ENCODE results near the gene PARP3.
A peak's percentile ranks its signal among the peaks of the same experiment; 100 is the strongest.
"Not testable (repeated sequence)": the region's sequence is repeated elsewhere in the genome, so short reads cannot be mapped to it uniquely, and the experiment has no call there.

PARP3 gene

DNA sequence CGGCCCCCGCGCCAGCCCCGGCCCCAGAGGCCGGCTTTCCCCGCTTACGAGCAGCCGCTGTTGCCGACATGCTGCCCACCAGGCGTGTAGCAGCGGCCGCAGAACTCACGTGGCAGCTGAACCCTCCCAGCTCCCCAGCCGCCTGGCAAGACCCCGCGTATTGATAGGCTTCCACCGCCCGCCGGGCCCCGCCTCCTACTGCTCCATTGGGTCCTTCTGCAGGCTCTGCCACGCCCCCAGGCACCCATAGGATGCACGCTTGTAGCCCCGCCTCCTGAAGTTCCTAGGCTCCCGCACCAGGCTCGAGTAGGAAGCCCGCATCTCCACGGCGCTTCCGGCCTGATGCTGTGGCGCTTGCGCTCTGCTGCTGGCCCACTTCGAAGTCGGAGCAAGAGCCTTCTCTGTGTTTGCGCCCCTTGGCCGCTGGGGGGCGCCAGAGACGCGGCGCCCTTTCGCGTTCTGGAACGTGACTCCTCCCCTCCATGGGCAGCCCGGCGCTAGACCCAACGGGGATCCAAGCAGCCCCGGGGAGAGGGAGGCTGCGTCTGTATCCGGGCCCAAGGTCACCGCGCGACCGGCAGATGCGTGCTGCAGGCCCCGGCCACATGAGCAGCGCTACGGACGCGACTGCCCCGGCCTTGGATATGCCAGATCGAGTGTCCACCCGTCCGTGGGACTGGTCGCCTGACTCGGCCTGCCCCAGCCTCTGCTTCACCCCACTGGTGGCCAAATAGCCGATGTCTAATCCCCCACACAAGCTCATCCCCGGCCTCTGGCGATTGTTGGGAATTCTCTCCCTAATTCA, at the start of gene PARP3, which contains the start of gene RRP9:
Gene PARP3 (plus strand): TSS at position 566 of the 805 bp plus-strand sequence. CDS start 993 bp downstream, outside the sequence.
Gene RRP9 (minus strand): TSS at position 107 of the 805 bp plus-strand sequence. CDS start 37 bp downstream, at position 70.
- DNase-seq (ENCODE audit: low read depth in 2 of 2) = peak; percentile 99

- DNase-seq (ENCODE audit: low read depth in 2 of 2) = no peak
Observed at GRCh38 chr3:51894391-51894790, 47.8 kb upstream of the PARP3 start.

- DNase-seq (ENCODE audit: low read depth in 2 of 2) = no peak
Observed at GRCh38 chr3:51894939-51895338, 47.2 kb upstream of the PARP3 start.

DNA sequence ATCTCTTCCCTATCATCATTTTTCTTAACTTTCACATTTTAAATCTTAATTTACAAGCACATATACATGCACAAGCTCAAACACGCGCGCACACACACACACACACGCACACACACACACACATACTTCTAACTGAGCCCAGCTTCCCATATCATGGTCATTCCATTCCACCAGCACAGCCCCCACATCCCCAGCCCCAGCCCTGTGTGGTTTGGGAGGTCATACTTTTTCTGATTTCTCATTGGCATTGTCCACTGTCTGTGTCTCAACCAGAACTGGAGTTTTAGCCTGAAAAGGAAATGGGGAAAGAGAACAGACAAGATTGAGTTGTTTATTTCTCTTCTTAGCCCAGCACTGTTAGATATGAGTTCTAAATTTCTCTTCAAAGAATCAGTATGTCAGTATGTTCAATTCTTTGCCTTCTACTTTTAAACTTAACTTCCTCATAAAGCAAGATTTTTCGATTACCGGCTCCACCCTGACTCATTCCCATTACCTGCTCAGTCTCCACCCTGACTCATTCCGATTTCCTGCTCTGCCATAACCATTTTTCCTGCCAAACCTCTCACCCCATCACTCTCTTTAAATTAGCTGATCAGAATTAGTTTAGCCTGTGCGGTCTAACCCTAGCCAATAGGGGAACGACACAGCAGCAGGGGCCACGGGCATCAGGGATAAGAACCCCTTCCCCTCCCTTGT, 45.4 kb upstream of the PARP3 start:
- no peak for DNase-seq (ENCODE audit: low read depth in 2 of 2)

- DNase-seq (ENCODE audit: low read depth in 2 of 2) = no peak
Observed at GRCh38 chr3:51897391-51897790, 44.8 kb upstream of the PARP3 start.

GRCh38 chr3:51900043-51900442, 42.1 kb upstream of the PARP3 start:
- DNase-seq (ENCODE audit: low read depth in 2 of 2) = not testable (repeated sequence)

DNA sequence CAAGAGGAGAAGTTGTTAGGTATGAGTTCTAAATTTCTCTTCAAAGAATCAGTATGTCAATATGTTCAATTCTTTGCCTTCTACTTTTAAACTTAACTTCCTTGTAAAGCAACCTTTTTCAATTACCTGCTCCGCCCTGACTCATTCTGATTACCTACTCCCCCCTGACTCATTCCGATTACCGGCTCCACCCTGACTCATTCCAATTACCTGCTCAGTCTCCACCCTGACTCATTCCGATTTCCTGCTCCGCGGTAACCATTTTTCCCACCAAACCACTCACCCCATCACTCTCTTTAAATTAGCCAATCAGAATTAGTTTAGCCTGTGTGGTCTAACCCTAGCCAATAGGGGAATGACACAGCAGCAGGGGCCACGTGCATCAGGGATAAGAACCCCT, 39.8 kb upstream of the PARP3 start:
- not testable (repeated sequence) for DNase-seq (ENCODE audit: low read depth in 2 of 2)

GRCh38 chr3:51904034-51904823, 37.9 kb upstream of the PARP3 start:
- no peak for DNase-seq (ENCODE audit: low read depth in 2 of 2)

DNA sequence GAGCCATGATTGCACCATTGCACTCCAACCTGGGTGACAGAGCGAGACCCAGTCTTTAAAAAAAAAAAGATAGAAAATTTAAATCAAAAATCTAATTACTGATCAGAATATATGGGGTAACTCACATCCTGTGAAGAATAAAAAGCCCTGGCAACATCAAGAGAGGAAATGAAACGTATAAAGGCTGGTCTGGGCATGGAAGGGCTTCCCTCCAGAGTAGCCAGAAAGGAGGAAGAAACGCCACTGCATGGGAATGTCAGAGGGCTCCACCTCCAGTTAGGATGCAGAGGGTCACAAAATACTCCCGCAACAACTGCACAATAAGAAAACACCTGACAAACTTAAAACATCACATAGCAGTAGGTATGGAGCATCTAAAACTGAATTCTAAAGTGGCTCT, 34.1 kb upstream of the PARP3 start:
- DNase-seq (ENCODE audit: low read depth in 2 of 2) = no peak

DNA sequence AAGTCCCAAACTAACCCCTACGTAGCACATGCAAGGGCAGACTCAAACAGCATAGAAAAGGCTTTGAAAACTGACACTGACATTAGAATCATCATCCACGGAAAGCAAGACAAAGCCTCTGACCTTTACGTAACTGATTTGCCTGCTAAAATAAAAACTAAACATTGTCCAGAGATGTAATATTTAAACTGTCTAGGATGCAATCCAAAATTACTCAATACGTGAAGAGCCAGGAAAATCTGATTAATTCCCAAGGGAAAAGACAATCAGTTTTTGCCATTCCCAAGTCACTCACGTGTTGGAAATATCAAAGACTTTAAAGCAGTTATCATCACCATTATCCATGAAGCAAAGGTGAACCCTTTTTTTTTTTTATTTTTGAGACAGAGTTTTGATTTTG, 25.7 kb upstream of the PARP3 start:
- DNase-seq (ENCODE audit: low read depth in 2 of 2) = no peak

DNA sequence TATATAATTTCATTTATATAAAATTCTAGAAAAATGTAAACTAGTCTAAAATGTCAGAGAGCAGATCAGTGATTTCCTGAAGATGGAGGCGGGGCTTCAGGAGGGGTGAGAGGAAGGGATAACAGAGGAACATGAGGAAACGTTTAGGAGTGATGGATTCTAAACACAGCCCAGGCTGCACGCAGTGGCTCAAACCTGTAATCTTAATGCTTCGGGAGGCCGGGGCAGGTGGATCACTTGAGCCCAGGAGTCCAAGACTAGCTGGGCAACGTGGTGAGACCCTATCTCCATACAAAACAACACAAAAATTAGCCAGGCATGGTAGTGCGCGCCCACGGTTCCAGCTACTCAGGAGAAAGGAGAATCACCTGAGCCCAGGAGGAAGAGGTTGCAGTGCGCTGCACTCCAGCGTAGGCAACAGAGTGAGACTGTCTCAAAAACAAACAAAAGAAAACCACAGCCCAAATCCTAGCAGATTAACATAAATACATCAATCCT, 21.0 kb upstream of the PARP3 start:
- no peak for DNase-seq (ENCODE audit: low read depth in 2 of 2)

DNA sequence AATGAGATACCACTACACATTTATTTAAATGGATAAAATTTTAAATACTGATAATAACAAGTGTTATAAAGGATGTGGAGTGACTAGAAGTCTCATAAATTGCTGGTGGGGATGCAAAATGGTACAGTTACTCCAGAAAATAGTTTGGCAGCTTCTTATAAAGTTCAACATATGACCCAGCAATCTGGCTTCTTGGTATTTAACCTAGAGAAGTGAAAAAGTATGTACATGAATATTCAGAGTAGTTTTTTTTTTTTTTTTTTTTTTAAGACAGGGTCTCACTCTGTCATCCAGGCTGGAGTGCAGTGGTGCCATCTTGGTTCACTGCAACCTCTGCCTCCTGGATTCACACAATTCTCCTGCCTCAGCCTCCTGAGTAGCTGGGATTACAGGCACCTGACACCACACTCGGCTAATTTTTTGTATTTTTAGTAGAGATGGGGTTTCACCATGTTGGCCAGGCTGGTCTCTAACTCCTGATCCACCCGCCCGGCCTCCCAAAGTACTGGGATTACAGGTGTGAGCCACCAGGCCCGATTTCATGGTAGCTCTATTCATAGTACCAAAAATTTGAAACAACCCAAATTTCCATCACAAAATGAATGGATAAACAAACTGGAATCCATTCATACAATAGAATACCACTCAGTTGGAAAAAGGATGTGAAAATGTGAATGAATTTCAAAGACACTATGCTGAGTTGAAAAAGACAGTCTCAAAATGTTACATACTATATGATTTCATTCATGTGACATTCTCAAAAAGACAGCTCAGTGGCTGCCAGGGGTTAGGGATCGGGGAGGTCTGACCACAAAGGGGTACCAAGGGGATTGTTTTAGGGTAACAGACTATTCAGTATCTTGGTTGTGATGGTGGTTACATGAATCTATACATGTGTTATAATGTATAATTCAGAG, 14.8 kb upstream of the PARP3 start:
- no peak for DNase-seq (ENCODE audit: low read depth in 2 of 2)

GRCh38 chr3:51928438-51928837, 13.7 kb upstream of the PARP3 start:
- no peak for DNase-seq (ENCODE audit: low read depth in 2 of 2)

- DNase-seq (ENCODE audit: low read depth in 2 of 2) = not testable (repeated sequence)
Observed at GRCh38 chr3:51928981-51929380, 13.2 kb upstream of the PARP3 start.

GRCh38 chr3:51929420-51930003, 12.7 kb upstream of the PARP3 start:
- DNase-seq (ENCODE audit: low read depth in 2 of 2) = no peak

DNA sequence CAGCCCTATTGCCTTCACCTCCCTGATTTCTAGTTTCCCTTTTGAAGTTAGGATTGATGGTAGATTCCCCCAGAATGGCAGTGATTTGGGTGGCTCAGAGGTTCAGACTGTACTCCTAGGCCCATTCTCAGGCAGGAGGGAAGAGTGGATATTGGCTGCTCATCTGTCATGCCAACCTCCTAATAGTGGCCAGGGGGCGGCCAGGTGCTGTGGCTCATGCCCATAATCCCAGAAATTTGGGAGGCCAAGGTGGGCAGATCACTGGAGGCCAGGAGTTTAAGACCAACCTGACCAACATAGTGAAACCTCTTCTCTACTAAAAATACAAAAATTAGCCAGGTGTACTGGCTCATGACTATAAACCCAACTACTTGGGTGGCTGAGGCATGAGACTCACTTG, 11.7 kb upstream of the PARP3 start:
- no peak for DNase-seq (ENCODE audit: low read depth in 2 of 2)

DNA sequence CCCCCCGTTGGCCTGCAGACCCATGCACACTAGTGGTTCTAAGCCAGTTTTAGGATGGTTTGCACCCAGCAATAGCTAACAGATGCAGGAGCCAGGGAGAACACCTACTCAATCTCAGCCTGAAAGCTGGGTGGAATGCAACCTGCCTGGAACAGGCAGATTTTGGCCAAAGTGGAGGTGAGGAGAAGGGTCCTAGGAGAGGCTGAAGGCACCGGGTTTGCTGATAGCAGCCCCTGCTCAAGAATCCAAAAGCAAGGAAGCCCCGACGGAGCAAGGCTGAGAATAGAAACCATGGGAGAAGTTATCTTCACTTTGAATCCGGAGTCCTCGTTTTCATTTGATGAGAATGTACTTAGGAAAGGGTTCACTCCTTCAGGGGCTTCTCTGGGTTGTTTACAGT, 10.4 kb upstream of the PARP3 start:
- no peak for DNase-seq (ENCODE audit: low read depth in 2 of 2)

DNA sequence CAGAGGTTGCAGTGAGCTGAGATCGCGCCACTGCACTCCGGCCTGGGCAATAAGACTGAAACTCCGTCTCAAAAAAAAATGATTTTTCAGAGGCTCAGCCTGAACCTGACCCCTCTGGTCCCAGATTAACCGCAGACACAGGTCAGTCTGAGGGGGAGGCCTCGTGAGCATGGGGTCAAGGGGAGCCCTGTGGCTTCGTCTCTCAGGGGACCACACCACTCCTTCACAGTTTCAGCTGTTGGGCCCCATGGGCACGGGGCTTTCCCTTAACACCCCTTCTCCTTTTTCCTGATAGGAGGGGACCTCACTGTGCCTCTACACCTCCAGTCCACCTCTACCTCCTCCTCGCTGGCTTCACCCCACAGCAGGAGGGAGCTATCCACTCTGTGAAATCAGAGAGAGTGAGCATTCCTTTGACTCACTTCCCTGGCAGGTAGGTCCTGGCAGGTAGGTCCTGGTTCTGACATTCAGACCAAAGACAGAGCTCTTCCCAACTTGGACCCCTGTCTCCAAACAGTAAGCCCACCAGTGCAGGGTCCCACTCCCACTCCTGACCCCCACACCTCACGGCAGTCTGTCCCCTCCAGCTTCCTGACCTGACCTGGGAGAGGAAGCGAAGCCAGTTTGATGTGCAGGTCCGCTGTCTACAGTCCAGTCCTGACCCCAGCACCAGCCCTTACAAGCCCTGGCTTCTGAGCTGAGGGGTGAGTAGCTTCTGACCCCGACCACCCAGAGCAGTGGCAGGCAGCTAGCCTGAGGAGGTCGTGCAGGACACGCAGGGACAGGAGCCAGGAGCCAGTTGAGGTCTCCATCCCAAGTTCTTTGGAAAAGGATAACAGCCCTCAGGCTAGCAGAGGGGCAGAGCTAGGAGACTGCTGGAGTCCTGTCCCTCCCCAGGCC, 9.4 kb upstream of the PARP3 start:
- no peak for DNase-seq (ENCODE audit: low read depth in 2 of 2)

DNA sequence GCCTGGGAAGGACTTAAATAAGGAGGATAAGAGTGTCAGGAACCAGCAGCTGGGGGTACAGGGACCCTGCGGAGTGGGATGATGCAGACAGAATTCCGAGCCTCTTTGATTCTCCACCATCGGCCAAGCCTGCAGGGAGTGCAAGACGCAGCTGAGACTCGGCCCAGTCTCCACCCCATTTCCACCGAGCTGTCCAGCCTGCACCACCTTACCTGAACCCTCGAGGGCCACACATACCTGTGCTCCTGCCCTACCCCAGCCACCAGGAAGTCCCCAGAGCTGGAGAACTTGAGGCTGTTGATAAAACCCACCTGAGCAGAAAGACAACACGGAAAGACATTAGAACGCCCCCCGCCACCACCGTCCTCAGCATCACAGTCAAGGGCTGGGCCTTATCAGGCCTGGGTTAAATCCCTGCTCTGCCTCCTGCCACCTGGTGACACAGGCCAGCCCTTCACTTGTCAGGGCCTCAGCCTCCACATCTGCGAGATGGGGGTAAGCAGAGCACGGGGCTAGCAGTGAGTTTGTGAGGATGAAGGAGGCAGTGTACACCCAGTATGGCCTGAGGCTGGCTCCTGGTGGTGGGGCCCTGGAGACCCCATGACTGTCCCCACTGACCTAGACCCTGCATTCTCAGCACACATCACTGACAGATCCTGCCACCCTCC, 8.6 kb upstream of the PARP3 start:
- no peak for DNase-seq (ENCODE audit: low read depth in 2 of 2)

Data from stimulated activated CD4-positive, alpha-beta T cell treated with anti-CD3 and anti-CD28 coated beads, Interleukin-1b, Interleukin-23, amount 100 ng/mL, for 4 hours (primary cell).